H1 (cell line): Measurements from ENCODE around the gene FABP7. TPM values are rescaled to one million over a fixed set of nuclear protein-coding genes. Genes with fewer than 3 reads are reported as not detected.

ENCODE experiments used
- CTCF ChIA-PET: fragments of 300-600 bp; sonication (Branson Sonifier 250); formaldehyde crosslinking; loops from one replicate; lab custom pipeline; 2021; ENCODE audit not compliant: partially characterized antibody; lab: Charles Lee
- POLR2A ChIA-PET: fragments of 300-600 bp; sonication (Branson Sonifier 250); formaldehyde crosslinking; loops from one replicate; lab custom pipeline; 2021; ENCODE audit warnings: inconsistent platforms; ENCODE audit not compliant: partially characterized antibody; lab: Charles Lee
- DNase-seq, 2 experiments: peaks; one replicate each; pipeline versions ENCODE4 v3.0.0 to v3.0.0-alpha.2; 2010 to 2022; ENCODE audit warnings: low spot score in 2 of 2, low read depth in 1 of 2, mixed read lengths in 1 of 2
- FAIRE-seq: peaks from 2 replicates; lab custom pipeline; 2011; peaks lifted over from hg19 to GRCh38; lab: Jason Lieb, UNC
- H2AFZ ChIP-seq: 2 replicates; pipeline ENCODE4 v1.8.1; 2012; ENCODE audit warnings: low read length, inconsistent platforms
- H2AK5ac ChIP-seq: 2 replicates; pipeline ENCODE4 v1.6.1; 2013; ENCODE audit warnings: low read depth, low read length
- H2BK120ac ChIP-seq: replicated peaks from 2 replicates; pipeline ENCODE3; 2013; ENCODE audit warnings: low read depth, low read length, inconsistent platforms
- H2BK12ac ChIP-seq: 2 replicates; pipeline ENCODE4 v1.6.1; 2013; ENCODE audit warnings: low read depth, low read length
- H2BK15ac ChIP-seq: 2 replicates; pipeline ENCODE4 v1.6.1; 2013; ENCODE audit warnings: low read length
- H2BK20ac ChIP-seq: 2 replicates; pipeline ENCODE4 v1.6.1; 2013; ENCODE audit warnings: low read length
- H2BK5ac ChIP-seq: 2 replicates; pipeline ENCODE4 v1.6.1; 2013; ENCODE audit warnings: low read depth, low read length
- H3K14ac ChIP-seq: 2 replicates; pipeline ENCODE4 v1.6.1; 2013; ENCODE audit warnings: inconsistent platforms; ENCODE audit not compliant: insufficient read length
- H3K18ac ChIP-seq: 2 replicates; pipeline ENCODE4 v1.6.1; 2013; ENCODE audit warnings: low read length; ENCODE audit errors: extremely low read depth
- H3K23ac ChIP-seq: 2 replicates; pipeline ENCODE4 v1.6.1; 2013; ENCODE audit warnings: inconsistent platforms; ENCODE audit not compliant: insufficient read length
- H3K23me2 ChIP-seq: 2 replicates; pipeline ENCODE4 v1.6.1; 2013; ENCODE audit warnings: low read depth, low read length
- H3K27ac ChIP-seq: 2 replicates; pipeline ENCODE4 v1.6.1; 2011; ENCODE audit warnings: low read depth, low read length, inconsistent platforms
- H3K27me3 ChIP-seq, 4 experiments: replicated peaks in 1 of 4; 1 replicate in 1 of 4; 2 replicates in 3 of 4; pipeline versions ENCODE4 v1.6.1 to v1.8.1; 2011 to 2013; ENCODE audit warnings: low read length in 3 of 4, mild to moderate bottlenecking in 3 of 4, inconsistent platforms in 2 of 4, mixed read lengths in 2 of 4, moderate library complexity in 1 of 4; ENCODE audit not compliant: control insufficient read depth in 3 of 4, insufficient read depth in 3 of 4; ENCODE audit errors: extremely low read depth in 1 of 4
- H3K36me3 ChIP-seq, 4 experiments: 2 replicates each; pipeline versions ENCODE4 v1.6.1 to v1.8.1; 2011 to 2013; ENCODE audit warnings: mild to moderate bottlenecking in 4 of 4, low read length in 3 of 4, moderate library complexity in 2 of 4, control low read depth in 1 of 4, inconsistent platforms in 1 of 4; ENCODE audit not compliant: insufficient read depth in 4 of 4, control insufficient read depth in 2 of 4
- H3K4ac ChIP-seq: replicated peaks from 2 replicates; pipeline ENCODE3; 2013; ENCODE audit warnings: low read length, low read depth, mixed read lengths, inconsistent platforms; ENCODE audit not compliant: insufficient read length
- H3K4me1 ChIP-seq, 4 experiments: replicated peaks in 1 of 4; 1 replicate in 1 of 4; 2 replicates in 3 of 4; pipeline versions ENCODE4 v1.6.1 to v1.8.1; 2011 to 2013; ENCODE audit warnings: low read length in 3 of 4, inconsistent platforms in 2 of 4, mixed read lengths in 1 of 4; ENCODE audit not compliant: insufficient read depth in 4 of 4, control insufficient read depth in 3 of 4
- H3K4me2 ChIP-seq, 2 experiments: 2 replicates each; pipeline versions ENCODE4 v1.6.1 to v1.8.1; 2011 to 2013; ENCODE audit warnings: low read depth in 2 of 2, low read length in 2 of 2, control low read depth in 1 of 2, inconsistent platforms in 1 of 2, mild to moderate bottlenecking in 1 of 2; ENCODE audit not compliant: insufficient read depth in 1 of 2
- H3K4me3 ChIP-seq, 4 experiments: fragments of 200-600, 300-600 bp in 1 of 4; sonication (generic), shearing (Covaris generic), sonication (Bioruptor Twin) in 1 of 4; 2 replicates each; pipeline versions ENCODE4 v1.5.1 to v1.8.1; 2011 to 2016; ENCODE audit warnings: low read length in 4 of 4, low read depth in 3 of 4, control low read depth in 2 of 4, inconsistent platforms in 2 of 4, mild to moderate bottlenecking in 2 of 4, mixed read lengths in 1 of 4, moderate library complexity in 1 of 4; ENCODE audit not compliant: insufficient read depth in 2 of 4; ENCODE audit errors: extremely low read depth in 1 of 4
- H3K56ac ChIP-seq: replicated peaks from 2 replicates; pipeline ENCODE3; 2013; ENCODE audit warnings: low read depth, mild to moderate bottlenecking, mixed read lengths, low read length, inconsistent platforms; ENCODE audit not compliant: insufficient read length
- H3K79me1 ChIP-seq: 2 replicates; pipeline ENCODE4 v1.6.1; 2013; ENCODE audit warnings: low read depth, low read length, control low read depth
- H3K79me2 ChIP-seq, 2 experiments: 2 replicates each; pipeline versions ENCODE4 v1.6.1 to v1.8.1; 2012 to 2013; ENCODE audit warnings: low read length in 2 of 2, mild to moderate bottlenecking in 2 of 2, inconsistent platforms in 1 of 2; ENCODE audit not compliant: insufficient read depth in 2 of 2, control insufficient read depth in 1 of 2
- H3K9ac ChIP-seq, 4 experiments: replicated peaks in 1 of 4; 1 replicate in 1 of 4; 2 replicates in 3 of 4; pipeline versions ENCODE4 v1.6.1 to v1.8.1; 2011 to 2013; ENCODE audit warnings: low read depth in 3 of 4, low read length in 3 of 4, control low read depth in 2 of 4, mild to moderate bottlenecking in 2 of 4, moderate library complexity in 2 of 4, inconsistent platforms in 1 of 4; ENCODE audit errors: extremely low read depth in 1 of 4
- H3K9me3 ChIP-seq, 2 experiments: 2 replicates each; pipeline versions ENCODE4 v1.6.1 to v1.8.1; 2012 to 2013; ENCODE audit warnings: mild to moderate bottlenecking in 2 of 2, moderate library complexity in 2 of 2, control low read depth in 1 of 2, inconsistent platforms in 1 of 2, low read depth in 1 of 2, low read length in 1 of 2, mixed read lengths in 1 of 2; ENCODE audit not compliant: insufficient read depth in 2 of 2
- H4K20me1 ChIP-seq, 2 experiments: replicated peaks in 1 of 2; 2 replicates each; pipeline versions ENCODE3 to v1.8.1; 2011 to 2013; ENCODE audit warnings: inconsistent platforms in 2 of 2, low read length in 2 of 2, mild to moderate bottlenecking in 1 of 2; ENCODE audit not compliant: insufficient read depth in 2 of 2, control insufficient read depth in 1 of 2
- H4K5ac ChIP-seq: 2 replicates; pipeline ENCODE4 v1.6.1; 2013; ENCODE audit warnings: low read length, low read depth, mixed read lengths, inconsistent platforms; ENCODE audit not compliant: insufficient read length
- H4K8ac ChIP-seq: 2 replicates; pipeline ENCODE4 v1.8.0; 2013; ENCODE audit warnings: mild to moderate bottlenecking, moderate library complexity, low read length, inconsistent platforms; ENCODE audit not compliant: insufficient read depth; ENCODE audit errors: extremely low read depth
- H4K91ac ChIP-seq: replicated peaks from 2 replicates; pipeline ENCODE3; 2013; ENCODE audit warnings: low read length, mixed read lengths, inconsistent platforms; ENCODE audit not compliant: insufficient read length
- CHD2 ChIP-seq: IDR thresholded peaks from 2 replicates; pipeline ENCODE4 v1.6.1; 2012; ENCODE audit warnings: low read length, improper control_type of control experiment
- EP300 ChIP-seq, 2 experiments: IDR thresholded peaks; 1 replicate in 1 of 2; 2 replicates in 1 of 2; pipeline ENCODE4 v1.6.1; 2011 to 2012; ENCODE audit warnings: low read depth in 2 of 2, low read length in 2 of 2, mild to moderate bottlenecking in 2 of 2, borderline replicate concordance in 1 of 2, inconsistent platforms in 1 of 2, moderate library complexity in 1 of 2
- JUND ChIP-seq: IDR thresholded peaks from 2 replicates; pipeline ENCODE4 v1.6.1; 2011; ENCODE audit warnings: mild to moderate bottlenecking, improper control_type of control experiment, low read length
- KDM1A ChIP-seq: fragments of 200-600, 300-600 bp; sonication (generic); IDR thresholded peaks from 2 replicates; pipeline ENCODE4 v1.7.1; 2016; ENCODE audit warnings: mild to moderate bottlenecking, low read length, borderline replicate concordance
- PHF8 ChIP-seq: fragments of 200-600 bp; sonication (generic); conservative IDR thresholded peaks from 2 replicates; pipeline ENCODE4 v1.7.1; 2012; ENCODE audit warnings: low read depth, mild to moderate bottlenecking, inconsistent platforms, low read length, moderate library complexity
- RXRA ChIP-seq: IDR thresholded peaks from 2 replicates; pipeline ENCODE4 v1.6.1; 2011; ENCODE audit warnings: low read depth, mild to moderate bottlenecking, low read length, moderate library complexity; ENCODE audit not compliant: insufficient read depth
- SIRT6 ChIP-seq: IDR thresholded peaks from one replicate; pipeline ENCODE4 v1.7.1; 2012; ENCODE audit warnings: low read length, inconsistent platforms
- TBP ChIP-seq: IDR thresholded peaks from 2 replicates; pipeline ENCODE4 v1.6.1; 2011; ENCODE audit warnings: low read depth, low read length, improper control_type of control experiment
- TCF12 ChIP-seq: IDR thresholded peaks from 2 replicates; pipeline ENCODE4 v1.6.1; 2011; ENCODE audit warnings: low read depth, mild to moderate bottlenecking, low read length
- USF2 ChIP-seq: IDR thresholded peaks from 2 replicates; pipeline ENCODE4 v1.6.1; 2011; ENCODE audit warnings: low read length, improper control_type of control experiment
- WGBS, 2 experiments: shearing (Covaris generic) in 1 of 2; methylation state at CpG; one replicate each; pipeline versions ENCODE4 v1.1.6 to v1.1.7; 2013 to 2015; ENCODE audit warnings: low lambda C conversion rate in 2 of 2, mixed read lengths in 2 of 2, inconsistent platforms in 1 of 2, low coverage in 1 of 2, missing lambda C conversion rate in 1 of 2; ENCODE audit not compliant: insufficient replicate concordance in 2 of 2, insufficient coverage in 1 of 2, insufficient read length in 1 of 2; ENCODE audit errors: extremely low coverage in 1 of 2, missing lambda C conversion rate in 1 of 2; 5-methylcytosine and 5-hydroxymethylcytosine counted together
- polyA plus RNA-seq, 7 experiments: library from polyadenylated mRNA; depleted of rRNA in 3 of 7; stranded (reverse) in 5 of 7; unstranded in 2 of 7; fragments of >200 nt in 5 of 7; fragments of 200-250 nt in 2 of 7; gene quantifications; 1 replicate in 5 of 7; 2 replicates in 1 of 7; 4 replicates in 1 of 7; pipeline versions ENCODE4 v1.2.1 to v1.2.3, GENCODE V29; 2011 to 2013; ENCODE audit warnings: missing spikeins in 2 of 7, mixed read lengths in 2 of 7
- total RNA-seq: library from RNA; stranded (reverse); fragmentation: NEBNext Ultra II Directional; extraction: Animal tissue kit (Norgen Biotek cat#: 25700); gene quantifications from 2 replicates; pipeline ENCODE4 v1.2.1, GENCODE V29; 2021

The FABP7 gene
- total and polyA plus RNA-seq, 2 of the 8 experiments (the other 6 are each of a cell fraction or from before 2014, with no cell fraction given), result 10.6 to 13.1 TPM

- Histone ChIP-seq H3K79me1 (no peaks in the 10 kb centered on the region), H3K79me2 (no peaks in the 10 kb centered on the region), H3K4ac (no peak overlapping the region), H3K4me3 (no peak overlapping the region), H2AFZ (no peak overlapping the region), H4K91ac (no peak overlapping the region), H3K23ac (no peak overlapping the region), H2BK12ac (no peak overlapping the region), H3K9ac (no peak overlapping the region), H2BK5ac (no peak overlapping the region), H2BK120ac (no peak overlapping the region), H3K27me3 (no peaks in the 10 kb centered on the region), H3K4me1 (peaks cover 3 to 9% (median 5%) of the 10 kb centered on the region in 4 experiments; a peak in 5 of 7 replicates), H2AK5ac (no peak overlapping the region), H3K9me3 (no peaks in the 10 kb centered on the region), H3K27ac (no peak overlapping the region), H3K14ac (no peak overlapping the region), H4K8ac (no peak overlapping the region), H3K18ac (no peak overlapping the region), H4K5ac (no peak overlapping the region), H3K56ac (no peak overlapping the region), H2BK20ac (no peak overlapping the region), H3K4me2 (no peak overlapping the region), H3K23me2 (no peaks in the 10 kb centered on the region; the same call in 1 of the 2 replicates), H4K20me1 (no peaks in the 10 kb centered on the region), H2BK15ac (no peak overlapping the region), H3K36me3 (peaks cover 0 to 2% (median 0%) of the 10 kb centered on the region in 4 experiments; a peak in 1 of 8 replicates)
- WGBS, 2 experiments, result 83% methylated on average over 3 of the region's 3 CpGs; no CpG with 5 or more reads in 1 of the 2 experiments
- ChIA-PET CTCF (interaction anchor here (0.6 to 9.4 kb wide), 23 partner anchors 10 to 256 kb away, joined by 3 to 179 read pairs (median 5); partner anchors contain the start of genes FABP7 and SMPDL3A), POLR2A (interaction anchor here (1.8 kb wide), 1 partner anchor 109 kb away, joined by 5 read pairs; no protein-coding TSS in a partner anchor)
- DNase-seq (no peak), FAIRE-seq (no peak)
- TF ChIP-seq TCF12 (no peak), KDM1A (no peak), EP300 (IDR thresholded peaks at IDR 0.05; ENCODE audit: borderline replicate concordance in 1 of 2, low read depth in 2 of 2, low read length in 2 of 2) (no peak), RXRA (no peak), CHD2 (no peak), JUND (no peak), SIRT6 (no peak), PHF8 (no peak), USF2 (no peak), TBP (no peak)
Observed at GRCh38 chr6:122730334-122730733, 49.2 kb upstream of the FABP7 start.
